Measurements from ENCODE around the gene HEATR3. TPM values are rescaled to one million over a fixed set of nuclear protein-coding genes. Genes with fewer than 3 reads are reported as not detected.

HEATR3 gene
- total and polyA plus RNA-seq, 2 of the 13 experiments (the other 11 are each of a cell fraction or from before 2014, with no cell fraction given): 22.4 to 52.4 TPM

DNA sequence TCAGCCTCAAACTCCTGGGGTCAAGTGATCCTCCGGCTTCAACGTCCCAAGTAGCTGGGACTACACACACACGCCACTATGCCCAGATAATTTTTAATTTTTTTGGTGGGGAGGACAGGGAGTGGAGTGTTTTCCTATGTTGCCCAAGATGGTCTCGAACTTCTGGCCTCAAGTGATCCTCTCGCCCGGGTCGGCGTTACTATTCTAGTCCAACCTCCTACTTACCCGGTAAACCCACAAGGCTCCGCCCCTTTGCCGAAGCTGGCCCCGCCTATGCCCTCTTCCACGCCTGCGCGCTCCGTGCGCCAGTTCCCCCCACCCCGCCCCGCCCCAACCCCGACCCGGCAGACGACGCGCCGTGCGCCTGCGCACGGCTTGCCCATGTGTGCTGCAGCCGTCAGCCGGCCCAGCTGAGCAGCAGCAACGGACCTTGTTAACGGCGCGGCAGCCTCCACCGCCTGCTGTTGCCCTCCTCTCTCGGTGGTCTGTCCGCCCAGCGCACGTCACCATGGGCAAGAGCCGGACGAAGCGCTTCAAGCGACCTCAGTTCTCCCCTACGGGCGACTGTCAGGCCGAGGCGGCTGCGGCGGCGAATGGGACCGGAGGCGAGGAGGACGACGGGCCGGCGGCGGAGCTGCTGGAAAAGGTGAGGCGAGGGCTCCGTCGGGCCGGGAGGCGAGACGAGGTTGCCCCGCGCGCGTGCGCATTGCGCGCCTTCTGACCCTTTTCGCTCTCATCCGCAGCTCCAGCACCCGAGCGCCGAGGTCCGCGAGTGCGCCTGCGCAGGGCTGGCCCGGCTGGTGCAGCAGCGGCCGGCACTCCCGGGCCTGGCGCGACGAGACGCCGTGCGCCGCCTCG is at the start of gene HEATR3 (continued):
- TF ChIP-seq ZNF839 (CRISPR knock-in tag; IDR thresholded peaks at IDR 0.05; ENCODE audit: borderline replicate concordance) (no peak; the same call in 1 of the 2 replicates), ELF4 (CRISPR knock-in tag; IDR thresholded peaks at IDR 0.05; ENCODE audit: borderline replicate concordance) (no peak), MTA3 (CRISPR knock-in tag; IDR thresholded peaks at IDR 0.05) (no peak), MATR3 (CRISPR knock-in tag; IDR thresholded peaks at IDR 0.05) (no peak; the same call in 1 of the 2 replicates), ZNF577 (CRISPR knock-in tag; IDR thresholded peaks at IDR 0.05; ENCODE audit: borderline replicate concordance, low read depth) (no peak), XRCC5 (optimal IDR thresholded peaks at IDR 0.05; ENCODE audit: low read length) (peak; percentile 79), MEIS2 (CRISPR knock-in tag; IDR thresholded peaks at IDR 0.05) (peak; percentile 70; the same call in 1 of the 2 replicates), SMC3 (IDR thresholded peaks at IDR 0.05; ENCODE audit: low read length) (no peak), ISL2 (CRISPR knock-in tag; IDR thresholded peaks at IDR 0.05) (peak; percentile 48), TEAD3 (CRISPR knock-in tag; optimal IDR thresholded peaks at IDR 0.05; ENCODE audit: borderline replicate concordance) (peak; percentile 39), DPF2 (CRISPR knock-in tag; IDR thresholded peaks at IDR 0.05; ENCODE audit: borderline replicate concordance, low read depth) (no peak), KDM4B (CRISPR knock-in tag; IDR thresholded peaks at IDR 0.05) (peak; percentile 88), SCMH1 (CRISPR knock-in tag; IDR thresholded peaks at IDR 0.05; ENCODE audit: borderline replicate concordance) (no peak), MTA1 (CRISPR knock-in tag; IDR thresholded peaks at IDR 0.05; ENCODE audit: borderline replicate concordance) (no peak; the same call in 1 of the 2 replicates), GABPA (IDR thresholded peaks at IDR 0.05; ENCODE audit: low read depth, low read length) (no peak), GABPA (CRISPR knock-in tag; IDR thresholded peaks at IDR 0.05; ENCODE audit: low read depth) (no peak), HCFC1 (IDR thresholded peaks at IDR 0.05; ENCODE audit: low read depth, low read length) (no peak), ARNT2 (CRISPR knock-in tag; IDR thresholded peaks at IDR 0.05; ENCODE audit: low read depth) (peak; percentile 96), RORA (CRISPR knock-in tag; IDR thresholded peaks at IDR 0.05) (no peak), NCOA1 (CRISPR knock-in tag; IDR thresholded peaks at IDR 0.05) (peak; percentile 90), TAF1 (CRISPR knock-in tag; IDR thresholded peaks at IDR 0.05) (peak; percentile 85), WIZ (CRISPR knock-in tag; IDR thresholded peaks at IDR 0.05) (no peak), RFXANK (CRISPR knock-in tag; IDR thresholded peaks at IDR 0.05) (no peak)
- TF ChIP-seq, protein P1, sequence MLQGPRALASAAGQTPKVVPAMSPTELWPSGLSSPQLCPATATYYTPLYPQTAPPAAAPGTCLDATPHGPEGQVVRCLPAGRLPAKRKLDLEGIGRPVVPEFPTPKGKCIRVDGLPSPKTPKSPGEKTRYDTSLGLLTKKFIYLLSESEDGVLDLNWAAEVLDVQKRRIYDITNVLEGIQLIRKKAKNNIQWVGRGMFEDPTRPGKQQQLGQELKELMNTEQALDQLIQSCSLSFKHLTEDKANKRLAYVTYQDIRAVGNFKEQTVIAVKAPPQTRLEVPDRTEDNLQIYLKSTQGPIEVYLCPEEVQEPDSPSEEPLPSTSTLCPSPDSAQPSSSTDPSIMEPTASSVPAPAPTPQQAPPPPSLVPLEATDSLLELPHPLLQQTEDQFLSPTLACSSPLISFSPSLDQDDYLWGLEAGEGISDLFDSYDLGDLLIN (CRISPR knock-in tag; IDR thresholded peaks at IDR 0.05; ENCODE audit: borderline replicate concordance): peak; percentile 37; the same call in 1 of the 2 replicates
- TF ChIP-seq, protein P2, sequence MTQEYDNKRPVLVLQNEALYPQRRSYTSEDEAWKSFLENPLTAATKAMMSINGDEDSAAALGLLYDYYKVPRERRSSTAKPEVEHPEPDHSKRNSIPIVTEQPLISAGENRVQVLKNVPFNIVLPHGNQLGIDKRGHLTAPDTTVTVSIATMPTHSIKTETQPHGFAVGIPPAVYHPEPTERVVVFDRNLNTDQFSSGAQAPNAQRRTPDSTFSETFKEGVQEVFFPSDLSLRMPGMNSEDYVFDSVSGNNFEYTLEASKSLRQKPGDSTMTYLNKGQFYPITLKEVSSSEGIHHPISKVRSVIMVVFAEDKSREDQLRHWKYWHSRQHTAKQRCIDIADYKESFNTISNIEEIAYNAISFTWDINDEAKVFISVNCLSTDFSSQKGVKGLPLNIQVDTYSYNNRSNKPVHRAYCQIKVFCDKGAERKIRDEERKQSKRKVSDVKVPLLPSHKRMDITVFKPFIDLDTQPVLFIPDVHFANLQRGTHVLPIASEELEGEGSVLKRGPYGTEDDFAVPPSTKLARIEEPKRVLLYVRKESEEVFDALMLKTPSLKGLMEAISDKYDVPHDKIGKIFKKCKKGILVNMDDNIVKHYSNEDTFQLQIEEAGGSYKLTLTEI (CRISPR knock-in tag; conservative IDR thresholded peaks at IDR 0.05): no peak
- TF ChIP-seq, protein P3, sequence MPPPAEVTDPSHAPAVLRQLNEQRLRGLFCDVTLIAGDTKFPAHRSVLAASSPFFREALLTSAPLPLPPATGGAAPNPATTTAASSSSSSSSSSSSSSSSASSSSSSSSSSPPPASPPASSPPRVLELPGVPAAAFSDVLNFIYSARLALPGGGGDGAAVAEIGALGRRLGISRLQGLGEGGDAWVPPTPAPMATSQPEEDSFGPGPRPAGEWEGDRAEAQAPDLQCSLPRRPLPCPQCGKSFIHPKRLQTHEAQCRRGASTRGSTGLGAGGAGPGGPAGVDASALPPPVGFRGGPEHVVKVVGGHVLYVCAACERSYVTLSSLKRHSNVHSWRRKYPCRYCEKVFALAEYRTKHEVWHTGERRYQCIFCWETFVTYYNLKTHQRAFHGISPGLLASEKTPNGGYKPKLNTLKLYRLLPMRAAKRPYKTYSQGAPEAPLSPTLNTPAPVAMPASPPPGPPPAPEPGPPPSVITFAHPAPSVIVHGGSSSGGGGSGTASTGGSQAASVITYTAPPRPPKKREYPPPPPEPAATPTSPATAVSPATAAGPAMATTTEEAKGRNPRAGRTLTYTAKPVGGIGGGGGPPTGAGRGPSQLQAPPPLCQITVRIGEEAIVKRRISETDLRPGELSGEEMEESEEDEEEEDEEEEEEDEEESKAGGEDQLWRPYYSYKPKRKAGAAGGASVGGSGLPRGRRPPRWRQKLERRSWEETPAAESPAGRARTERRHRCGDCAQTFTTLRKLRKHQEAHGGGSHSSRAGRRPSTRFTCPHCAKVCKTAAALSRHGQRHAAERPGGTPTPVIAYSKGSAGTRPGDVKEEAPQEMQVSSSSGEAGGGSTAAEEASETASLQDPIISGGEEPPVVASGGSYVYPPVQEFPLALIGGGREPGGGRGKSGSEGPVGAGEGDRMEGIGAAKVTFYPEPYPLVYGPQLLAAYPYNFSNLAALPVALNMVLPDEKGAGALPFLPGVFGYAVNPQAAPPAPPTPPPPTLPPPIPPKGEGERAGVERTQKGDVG (CRISPR knock-in tag; IDR thresholded peaks at IDR 0.05; ENCODE audit: borderline replicate concordance): no peak

Measured in HepG2 (cell line).